ENCODE measurements around the gene DUSP28. TPM values are rescaled to one million over a fixed set of nuclear protein-coding genes. Genes with fewer than 3 reads are reported as not detected.

The DUSP28 gene
- total and polyA plus RNA-seq, 2 of the 8 experiments (the other 6 are each of a cell fraction or from before 2014, with no cell fraction given), result 2.1 to 2.3 TPM

DNA sequence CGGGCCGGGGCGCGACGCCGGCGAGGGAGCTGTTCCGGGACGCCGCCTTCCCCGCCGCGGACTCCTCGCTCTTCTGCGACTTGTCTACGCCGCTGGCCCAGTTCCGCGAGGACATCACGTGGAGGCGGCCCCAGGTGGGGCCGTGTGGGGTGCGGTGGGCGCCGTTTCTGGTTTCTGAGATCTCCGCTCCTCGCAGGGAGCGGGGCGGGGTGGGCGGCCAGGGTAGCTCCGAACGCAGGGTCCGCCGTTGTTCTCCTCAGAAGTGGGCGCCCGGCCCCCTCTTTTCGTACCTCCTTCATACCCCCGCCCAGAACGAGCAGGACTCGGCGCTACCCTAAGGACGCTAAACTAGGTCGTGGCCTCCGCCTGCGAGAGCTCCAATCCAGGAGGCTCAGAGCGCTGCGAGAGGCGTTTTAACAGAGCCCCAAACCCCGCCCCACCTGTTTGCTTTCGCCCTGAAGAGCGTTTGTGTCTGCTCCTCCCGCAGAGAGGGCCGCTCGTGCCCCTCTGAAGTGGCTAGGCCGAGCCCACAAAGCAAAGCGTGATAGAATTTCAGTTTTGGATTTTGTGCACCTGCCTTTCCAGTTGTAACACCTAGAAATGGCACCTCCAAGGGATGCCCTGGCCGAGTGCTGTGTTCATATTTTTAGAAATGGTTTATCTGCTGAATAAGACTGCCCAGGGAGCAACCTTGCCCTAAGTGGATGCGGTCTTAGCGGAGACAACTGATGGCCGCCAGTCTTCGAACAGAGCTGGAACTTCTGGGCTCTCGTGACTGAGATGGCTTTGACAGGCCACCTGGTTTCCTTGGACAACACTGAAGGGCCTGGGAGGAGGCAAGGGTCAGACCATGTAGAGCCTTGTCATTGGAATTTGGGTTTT is 27.0 kb downstream of the DUSP28 start (continued):
- TF ChIP-seq TAF7 (optimal IDR thresholded peaks at IDR 0.05; ENCODE audit: borderline replicate concordance, low read depth, low read length), result peak; percentile 11

Data from H1 (cell line).